NCI-H2171 (cell line): ENCODE measurements around the gene ZIC5.
"Not testable (repeated sequence)": the region's sequence is repeated elsewhere in the genome, so short reads cannot be mapped to it uniquely, and the experiment has no call there.

ENCODE experiments used
- DNase-seq: peaks from one replicate; lab custom pipeline; 2025; lab: John Stamatoyannopoulos, UW

ZIC5 gene

GRCh38 chr13:99959540-99960230 is 11.9 kb downstream of the ZIC5 start:
- DNase-seq, result no peak

GRCh38 chr13:99959127-99959539 is 12.4 kb downstream of the ZIC5 start:
- DNase-seq, result no peak

- DNase-seq, result no peak
These were observed 13.0 kb downstream of the ZIC5 start for GRCh38 chr13:99958406-99959126.

GRCh38 chr13:99956473-99957349 is 14.9 kb downstream of the ZIC5 start:
- no peak for DNase-seq

GRCh38 chr13:99955747-99956472 is 15.7 kb downstream of the ZIC5 start:
- no peak for DNase-seq

- no peak for DNase-seq
These were observed 16.3 kb downstream of the ZIC5 start for GRCh38 chr13:99955107-99955746.

- no peak for DNase-seq
These were observed 18.3 kb downstream of the ZIC5 start for GRCh38 chr13:99953138-99953755.

- not testable (repeated sequence) for DNase-seq
These were observed 19.9 kb downstream of the ZIC5 start for GRCh38 chr13:99951666-99952065.

GRCh38 chr13:99949679-99950413 is 21.7 kb downstream of the ZIC5 start:
- DNase-seq, result no peak

GRCh38 chr13:99948907-99949678 is 22.5 kb downstream of the ZIC5 start:
- no peak for DNase-seq

- no peak for DNase-seq
These were observed 23.2 kb downstream of the ZIC5 start for GRCh38 chr13:99948411-99948810.

- DNase-seq, result no peak
These were observed 23.9 kb downstream of the ZIC5 start for GRCh38 chr13:99947666-99948065.

- not testable (repeated sequence) for DNase-seq
These were observed 26.1 kb downstream of the ZIC5 start for GRCh38 chr13:99945515-99945914.

- no peak for DNase-seq
These were observed 27.0 kb downstream of the ZIC5 start for GRCh38 chr13:99944606-99945005.

GRCh38 chr13:99944102-99944501 is 27.5 kb downstream of the ZIC5 start:
- no peak for DNase-seq

- no peak for DNase-seq
These were observed 29.7 kb downstream of the ZIC5 start for GRCh38 chr13:99941911-99942310.

- no peak for DNase-seq
These were observed 30.5 kb downstream of the ZIC5 start for GRCh38 chr13:99941086-99941485.

GRCh38 chr13:99938635-99939034 is 32.9 kb downstream of the ZIC5 start:
- DNase-seq, result no peak

- DNase-seq, result no peak
These were observed 35.8 kb downstream of the ZIC5 start for GRCh38 chr13:99935772-99936171.

- DNase-seq, result no peak
These were observed 38.7 kb downstream of the ZIC5 start for GRCh38 chr13:99932912-99933311.
